HG03354 (cell line): ENCODE measurements around the gene SMCO3.
A peak's percentile ranks its signal among the peaks of the same experiment; 100 is the strongest.

Experiments used
- ATAC-seq: cut with Tn5 transposase; IDR thresholded peaks from one replicate; pipeline ENCODE4 v1.9.1; 2021; ENCODE audit warnings: mild to moderate bottlenecking; ENCODE audit not compliant: unreplicated experiment, poor library complexity, severe bottlenecking

The SMCO3 gene

DNA sequence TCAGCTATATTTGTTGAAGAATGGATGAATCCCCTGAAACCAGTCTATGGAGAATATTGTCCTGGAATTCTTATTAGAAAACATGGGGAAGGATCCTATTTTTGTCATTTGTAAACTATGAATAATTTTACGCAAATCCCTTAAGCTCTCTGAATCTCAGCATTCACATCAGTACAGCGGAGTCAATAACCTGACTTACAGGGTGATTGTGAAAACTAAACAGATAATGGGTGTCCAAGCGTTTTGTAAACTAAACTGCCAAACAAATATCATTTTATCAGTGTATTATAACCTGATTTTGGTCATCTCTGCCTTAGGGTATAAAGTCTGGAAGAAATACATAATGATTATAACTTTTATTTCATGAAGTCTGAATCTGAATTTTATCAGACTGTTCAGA, 19.4 kb upstream of the SMCO3 start:
- ATAC-seq = no peak

DNA sequence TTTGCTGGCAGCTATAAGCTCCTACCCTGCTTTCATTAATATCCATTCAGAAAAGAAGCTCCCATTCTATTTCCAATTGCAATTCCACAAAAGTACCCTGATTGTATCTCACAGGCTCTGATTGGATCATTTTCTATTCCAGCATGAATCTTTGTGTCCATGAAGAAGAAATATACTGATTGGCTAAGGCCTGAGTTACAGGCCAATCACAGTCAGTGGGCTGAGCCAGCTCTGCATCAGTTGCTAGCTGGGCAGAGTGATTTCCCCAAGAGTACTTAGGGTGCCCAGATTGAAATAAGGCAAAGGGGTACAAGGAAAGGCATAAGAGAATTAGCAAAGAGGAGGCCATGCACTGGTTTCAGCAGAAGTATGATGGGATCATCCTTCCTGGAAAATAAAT, 14.9 kb upstream of the SMCO3 start:
- peak; percentile 86 for ATAC-seq

DNA sequence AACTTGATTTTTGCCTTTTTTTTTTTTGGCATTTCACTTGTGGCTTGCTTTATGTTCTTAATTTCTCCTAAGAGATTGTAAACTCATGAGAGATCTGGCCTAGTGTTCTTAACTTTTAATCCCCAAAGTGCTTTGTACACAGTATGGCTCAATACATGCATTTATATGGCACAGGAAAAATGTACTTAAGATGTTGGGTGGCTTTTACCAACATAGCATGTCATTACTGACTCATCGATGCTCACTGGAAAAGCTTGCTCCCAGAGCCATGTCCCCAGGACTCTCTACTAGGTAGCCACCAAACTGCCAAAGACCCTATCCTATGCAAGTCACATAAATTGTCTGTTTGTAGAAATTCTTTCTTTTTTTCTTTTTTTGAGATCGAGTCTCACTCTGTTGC, 13.1 kb upstream of the SMCO3 start:
- no peak for ATAC-seq

DNA sequence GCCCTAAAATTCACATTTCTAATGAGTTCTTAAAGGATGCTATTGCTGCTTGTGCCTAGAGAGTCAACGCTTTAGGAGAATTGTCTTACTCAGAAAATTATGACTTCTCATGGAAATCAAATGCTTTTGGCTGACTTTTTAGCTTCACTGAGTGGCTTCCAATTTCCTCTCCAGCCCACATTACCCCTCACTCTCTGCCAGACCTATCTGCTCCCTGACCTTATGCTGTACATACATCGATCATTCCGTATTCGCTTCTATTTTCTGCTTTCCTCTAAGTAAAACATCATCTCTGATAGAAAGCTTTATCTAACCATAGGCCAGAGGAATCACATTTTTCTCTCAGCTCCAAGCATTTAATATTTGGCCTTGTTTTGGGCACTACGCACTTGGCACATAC, 12.5 kb upstream of the SMCO3 start:
- no peak for ATAC-seq

DNA sequence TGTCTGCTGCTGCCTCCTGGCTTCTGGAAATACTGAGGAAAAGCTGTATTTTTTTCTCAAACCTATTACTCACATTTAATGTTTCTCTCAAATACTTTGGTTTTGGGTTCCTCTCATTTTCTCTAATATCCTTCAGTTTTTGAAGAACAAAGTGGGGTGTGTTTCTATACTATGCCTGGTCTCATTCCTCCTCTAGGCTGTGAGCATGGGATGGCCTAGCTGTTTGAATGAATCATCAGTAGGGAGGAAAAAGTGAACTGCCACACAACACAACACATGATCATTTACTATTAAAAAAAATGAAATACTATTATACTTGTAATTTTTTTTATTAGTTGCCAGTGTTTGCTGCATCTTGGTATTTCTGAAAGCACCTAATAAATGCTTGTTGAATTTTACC, 11.3 kb upstream of the SMCO3 start:
- ATAC-seq = no peak

DNA sequence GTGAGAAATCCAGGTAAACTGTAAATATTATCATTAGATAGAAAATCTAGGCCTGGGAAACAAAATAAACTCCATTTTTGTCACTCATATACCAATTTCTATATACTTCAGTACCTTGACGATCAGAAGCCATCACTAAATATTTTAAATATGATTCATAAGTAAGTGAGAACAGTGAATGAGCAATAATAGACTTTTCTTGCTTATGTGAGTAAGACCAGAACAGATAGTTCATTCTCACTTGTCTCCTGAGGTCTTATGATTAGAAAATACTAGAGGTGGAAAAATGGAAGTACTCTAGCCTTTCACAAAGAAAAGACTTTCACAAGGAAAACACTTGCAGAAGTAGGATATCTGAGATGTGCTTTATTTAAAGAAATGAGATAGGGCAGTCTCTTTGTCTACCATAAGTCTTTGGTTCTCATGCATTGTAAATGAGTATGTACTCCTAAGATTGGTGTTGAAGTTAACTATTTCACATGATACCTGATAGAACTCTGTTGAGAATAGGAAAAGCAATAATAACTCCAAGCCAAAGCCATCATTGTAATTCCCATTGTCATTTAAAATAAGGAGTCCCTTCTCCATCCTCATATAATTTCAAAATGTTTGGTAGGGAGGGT, 10.1 kb upstream of the SMCO3 start:
- no peak for ATAC-seq

DNA sequence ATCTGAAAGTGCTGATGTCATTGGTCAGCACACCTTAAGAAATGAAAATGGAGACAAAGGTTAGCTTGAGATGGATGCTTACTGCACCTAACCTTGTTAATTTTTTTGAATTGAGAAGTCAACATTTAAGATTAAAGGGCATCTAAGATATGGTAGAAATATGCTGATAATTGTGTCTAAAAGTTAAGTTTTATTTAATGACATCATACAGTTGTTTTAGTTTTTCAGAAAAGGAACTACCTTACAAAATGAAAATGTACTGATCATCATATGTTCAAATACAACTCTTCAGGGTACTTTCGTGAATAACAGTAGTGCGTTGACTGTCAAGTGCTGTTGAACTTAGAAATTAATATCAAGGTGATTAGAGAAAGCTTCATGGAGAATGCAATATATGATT, 2.5 kb downstream of the SMCO3 start:
- ATAC-seq = no peak

DNA sequence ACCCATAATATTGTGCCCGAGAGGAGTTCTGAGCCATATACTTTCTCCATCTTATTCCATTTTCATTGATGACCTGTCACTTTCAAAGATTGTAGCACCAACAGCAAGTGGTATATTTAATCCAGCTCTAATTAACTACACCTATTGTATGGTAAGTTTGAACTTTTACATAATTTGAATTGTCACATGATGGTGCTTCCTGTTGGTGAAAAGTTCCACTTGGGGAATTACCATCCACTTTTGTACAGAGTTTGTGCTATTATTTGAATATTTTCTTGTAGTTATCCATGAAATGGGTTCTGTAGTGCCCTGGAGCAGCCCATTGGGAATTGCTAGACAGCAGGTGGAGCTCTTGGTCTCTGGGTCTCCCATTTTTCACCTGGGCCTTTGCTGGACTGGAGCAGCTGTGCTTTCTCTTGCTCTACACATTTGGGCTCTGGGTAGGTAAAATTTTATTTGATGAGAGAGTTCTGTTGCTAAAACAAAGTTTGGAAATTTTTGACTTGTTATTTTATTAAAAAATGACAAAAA, 3.0 kb downstream of the SMCO3 start:
- ATAC-seq = no peak

DNA sequence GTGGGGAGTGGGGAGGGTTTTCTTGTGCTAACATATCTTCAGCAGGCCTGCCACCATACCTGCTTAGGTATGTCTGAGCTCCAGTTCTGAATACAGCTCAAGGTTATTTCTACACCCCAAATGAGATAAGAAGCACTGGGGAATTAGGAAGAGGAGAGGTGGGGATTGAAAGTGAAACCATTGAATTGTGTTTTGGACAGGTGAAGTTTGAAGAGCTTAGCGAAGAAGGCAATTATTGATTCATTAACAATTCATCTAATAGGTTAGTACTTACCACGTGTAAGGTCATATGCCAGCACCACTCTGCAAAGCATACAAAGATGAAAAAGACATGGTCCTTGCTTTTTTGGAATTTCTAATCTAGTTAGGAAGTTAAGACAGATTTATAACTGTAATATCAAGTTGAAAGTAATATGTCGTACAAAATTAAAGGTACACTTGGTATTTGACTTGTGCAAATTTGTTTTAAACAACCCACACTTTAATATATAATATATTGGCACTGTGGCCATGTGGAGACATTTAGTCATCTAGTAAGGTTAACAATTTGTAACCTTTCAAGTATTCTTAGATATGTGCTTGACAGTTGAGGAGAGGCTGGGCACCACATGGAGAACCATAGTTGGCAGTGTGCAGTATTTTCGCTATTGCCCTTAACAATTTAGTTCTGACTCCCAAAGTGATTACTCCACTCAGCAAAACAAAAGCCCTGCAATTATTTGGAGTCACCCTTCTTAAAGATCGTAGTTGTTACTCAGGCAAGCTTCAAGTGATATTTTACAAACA, 3.6 kb downstream of the SMCO3 start:
- no peak for ATAC-seq

DNA sequence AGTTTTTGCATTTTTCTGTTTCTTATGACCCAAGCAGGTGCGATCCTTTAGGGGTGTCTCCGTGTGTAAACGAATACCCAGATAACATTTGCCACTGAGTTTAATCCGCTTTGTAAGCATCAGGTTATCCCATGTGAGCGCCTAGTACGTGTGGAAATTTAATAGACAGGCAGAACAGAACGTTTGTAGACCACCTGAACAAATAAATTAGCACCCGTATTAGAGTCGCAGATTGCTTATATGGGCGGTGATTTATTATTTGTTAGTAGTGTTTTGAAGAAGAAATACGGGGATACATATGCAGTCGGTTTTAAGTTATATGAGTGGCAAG, 10.2 kb downstream of the SMCO3 start:
- peak; percentile 13 for ATAC-seq

DNA sequence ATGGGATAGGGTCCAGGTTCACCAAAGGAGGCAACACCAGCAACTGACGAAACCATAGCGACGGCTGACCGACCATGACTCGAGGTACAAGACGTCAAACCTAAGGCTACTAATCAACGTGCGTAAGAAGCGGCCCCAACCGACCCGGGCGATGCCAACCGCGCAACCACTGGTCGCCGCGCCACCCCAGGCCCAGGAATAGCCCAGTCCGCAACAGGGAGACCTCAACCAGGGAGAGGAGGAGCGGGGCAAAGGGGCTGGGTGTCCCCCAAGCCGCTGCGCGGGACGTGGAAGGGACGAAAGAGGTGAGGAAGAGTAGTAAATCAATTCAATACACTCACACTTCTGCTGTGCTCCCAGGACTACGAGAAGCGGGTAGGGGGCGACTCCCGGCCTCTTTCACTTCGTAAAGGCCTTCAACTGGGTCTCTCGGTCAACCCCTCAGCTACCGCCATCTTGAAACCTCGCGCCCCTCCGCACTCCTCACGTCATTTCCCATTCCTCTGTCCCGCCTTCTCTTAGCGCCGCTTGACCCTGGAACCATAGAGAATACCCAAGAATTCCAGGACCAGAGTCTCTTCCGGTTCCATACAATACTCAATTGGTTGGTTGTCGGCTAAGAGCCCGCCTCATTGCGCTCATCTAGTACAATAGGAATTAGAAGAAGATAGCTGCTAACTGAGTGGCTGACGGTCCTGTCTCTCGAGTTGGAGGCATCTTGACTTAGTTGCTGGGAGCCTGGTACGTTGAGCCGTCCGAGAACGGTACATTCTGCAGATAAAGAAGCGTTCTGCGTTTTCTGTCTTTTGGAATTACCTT, 10.8 kb downstream of the SMCO3 start, which contains the start of the genes C12orf60 and WBP11:
Gene C12orf60, plus strand, starts transcription at position 660 of the 819 bp plus-strand sequence. CDS start 19,266 bp downstream, outside the sequence.
Gene WBP11, minus strand, starts transcription at position 468 of the 819 bp plus-strand sequence. CDS start 2,095 bp downstream, outside the sequence.
- peak; percentile 100 for ATAC-seq

DNA sequence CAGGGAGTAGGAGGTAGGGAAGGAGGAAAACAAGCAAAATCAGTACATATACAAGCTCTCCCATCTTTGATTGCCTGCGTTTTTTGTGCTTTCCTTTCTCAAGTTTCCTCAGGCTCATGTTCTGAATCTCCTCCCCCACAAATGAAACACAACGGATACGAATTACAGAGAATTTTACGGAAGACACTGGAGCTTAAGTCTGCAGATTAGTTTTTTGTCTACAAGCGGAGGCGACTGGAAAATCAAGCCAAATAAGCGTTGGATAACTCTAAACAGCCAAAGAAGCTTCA, 11.3 kb downstream of the SMCO3 start:
- ATAC-seq = no peak

DNA sequence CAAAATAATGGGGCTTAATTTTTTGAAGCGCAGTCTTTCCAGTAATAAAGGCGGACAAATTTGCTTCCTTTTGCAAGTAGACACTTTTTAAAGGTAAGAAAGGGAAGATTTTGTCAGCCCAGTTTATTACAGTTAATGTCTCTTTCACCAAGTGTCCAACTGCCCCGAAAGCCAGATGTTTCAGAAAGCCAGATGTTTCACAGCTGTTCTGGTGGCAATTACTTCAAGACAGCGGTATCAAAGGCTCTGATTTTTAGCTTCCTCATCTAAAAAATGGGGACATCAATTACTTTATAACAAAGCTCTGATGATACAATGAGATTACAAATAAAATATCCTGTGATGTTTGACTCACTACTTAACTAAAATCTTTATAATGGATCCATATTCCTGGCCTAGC, 11.7 kb downstream of the SMCO3 start:
- no peak for ATAC-seq

DNA sequence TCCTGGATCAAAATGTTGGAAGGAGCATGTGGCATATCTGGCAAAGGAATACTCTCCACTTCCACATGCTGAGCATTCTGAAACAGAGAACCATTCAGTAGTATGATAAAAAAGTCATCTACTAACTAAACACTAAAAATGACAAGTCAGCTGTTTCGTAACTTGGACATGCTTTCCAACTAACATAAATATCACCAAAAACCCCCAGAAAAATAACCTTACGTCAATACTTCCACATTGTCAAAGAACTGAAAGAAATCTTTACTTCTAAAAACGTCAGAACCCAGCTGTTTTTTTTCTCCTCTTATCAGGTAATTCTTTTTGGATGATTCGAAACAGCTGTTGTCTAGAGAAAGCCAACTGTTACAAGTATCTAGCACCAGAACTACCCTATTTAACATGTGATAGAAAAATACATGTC, 18.9 kb downstream of the SMCO3 start:
- no peak for ATAC-seq

DNA sequence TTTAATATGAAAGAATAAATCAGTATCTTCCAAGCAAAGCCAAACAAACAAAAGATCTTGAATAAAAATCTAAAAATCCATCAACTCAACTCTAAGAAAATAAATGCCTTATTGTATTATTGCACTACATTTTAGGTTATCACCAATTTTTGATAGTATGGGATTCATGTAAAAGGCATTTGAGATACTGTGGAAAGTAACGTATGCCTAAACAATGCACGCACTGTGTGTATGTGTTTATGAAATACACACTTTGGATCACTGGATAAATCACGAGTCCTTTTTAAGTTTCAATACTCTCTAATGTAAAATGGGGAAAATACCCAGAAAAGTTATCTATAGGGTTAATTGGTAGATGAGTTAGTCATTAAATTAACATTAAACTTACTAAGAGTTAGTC, 28.4 kb downstream of the SMCO3 start:
- ATAC-seq = no peak

DNA sequence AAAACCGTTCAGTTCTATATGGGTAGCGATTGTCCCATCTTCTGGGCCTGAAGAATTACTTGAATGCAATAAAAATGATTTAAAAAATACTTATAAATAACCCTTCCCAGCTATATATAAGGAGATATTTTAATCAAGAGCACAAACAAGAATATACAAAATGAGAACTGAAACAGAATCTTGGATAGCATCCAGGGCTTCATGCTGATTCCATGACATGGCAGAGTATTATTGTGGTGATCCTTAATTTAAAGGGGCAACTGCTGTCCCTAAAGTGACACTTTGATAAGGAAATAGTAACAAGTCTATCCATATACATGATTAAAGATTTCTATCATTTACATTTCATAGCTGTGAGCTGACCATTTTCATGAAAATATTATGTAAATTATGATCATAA, 29.5 kb downstream of the SMCO3 start:
- ATAC-seq = no peak

DNA sequence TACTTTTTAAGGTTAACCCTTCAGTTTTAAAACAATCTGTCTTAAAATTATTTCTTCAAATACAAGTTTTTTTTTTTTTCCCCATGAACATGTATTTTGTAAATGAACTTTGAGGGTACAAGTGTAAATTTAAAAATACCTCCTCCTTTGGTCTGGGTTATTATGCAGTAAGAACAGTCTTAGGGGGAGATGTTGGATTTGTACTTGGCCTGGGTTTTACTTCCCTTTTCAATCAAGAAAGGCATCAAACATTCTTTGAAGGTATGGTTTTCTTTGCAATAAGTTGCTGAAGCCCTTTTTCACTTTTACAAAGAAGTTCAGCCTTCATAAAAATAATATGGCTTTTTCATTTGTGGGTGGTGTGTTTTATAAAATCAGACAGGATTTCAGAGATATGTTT, 31.2 kb downstream of the SMCO3 start:
- ATAC-seq = no peak

DNA sequence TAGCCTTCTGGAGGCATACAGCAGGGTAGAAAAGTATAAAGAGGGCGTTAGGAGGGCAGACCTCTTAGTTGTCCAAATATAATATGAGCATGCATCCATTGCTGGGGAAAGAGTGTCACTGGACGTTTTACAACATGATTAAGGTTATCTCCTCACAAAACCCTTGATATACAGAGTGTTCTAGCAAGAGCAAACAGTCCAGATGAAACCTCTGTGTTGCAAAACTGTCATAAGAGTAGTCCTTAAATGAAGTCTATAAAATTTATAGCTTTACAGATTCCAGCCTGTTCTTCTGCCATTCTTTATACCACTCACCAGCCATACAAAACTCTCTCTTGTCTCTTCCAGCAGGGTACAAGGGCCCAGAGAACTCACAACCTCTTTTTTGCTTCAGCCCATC, 32.4 kb downstream of the SMCO3 start:
- ATAC-seq = no peak

DNA sequence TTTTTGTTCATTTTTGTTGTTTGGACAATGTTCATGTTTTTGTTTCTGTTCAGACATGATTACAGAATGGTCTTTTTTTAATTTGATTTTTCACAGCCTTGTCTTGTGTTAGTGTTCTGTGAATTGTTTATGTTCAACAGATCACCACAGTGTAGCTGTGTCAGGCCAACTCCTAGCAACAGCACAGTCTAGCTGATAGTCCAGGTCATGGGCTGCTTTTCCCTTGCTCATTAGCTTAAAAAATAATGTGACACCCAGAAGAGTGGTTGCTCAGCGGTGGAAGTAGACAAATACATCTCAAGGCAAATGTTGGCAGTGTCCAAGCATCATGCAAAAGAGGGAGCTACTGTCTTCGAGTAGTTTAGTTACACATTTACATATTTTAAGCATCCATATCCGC, 33.1 kb downstream of the SMCO3 start:
- ATAC-seq = no peak

DNA sequence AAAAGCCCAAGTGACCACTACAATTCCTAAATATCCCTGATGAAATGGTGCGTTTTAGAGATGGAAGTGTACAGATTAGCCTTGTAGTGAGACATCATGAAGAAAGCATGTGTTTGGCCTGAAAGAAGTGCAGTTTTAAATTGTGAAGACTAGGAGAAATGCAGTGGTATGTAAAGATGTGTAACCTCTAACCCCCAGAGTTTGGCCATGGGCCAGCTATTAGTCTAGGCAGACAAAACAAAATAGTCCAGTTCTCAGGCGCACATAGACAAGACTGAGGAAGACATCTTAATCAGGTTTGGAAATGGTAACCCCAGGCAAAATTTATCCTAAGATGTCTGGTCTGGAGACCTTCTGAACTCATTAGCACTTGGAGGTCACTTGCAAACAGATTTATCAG, 34.1 kb downstream of the SMCO3 start:
- ATAC-seq = no peak

DNA sequence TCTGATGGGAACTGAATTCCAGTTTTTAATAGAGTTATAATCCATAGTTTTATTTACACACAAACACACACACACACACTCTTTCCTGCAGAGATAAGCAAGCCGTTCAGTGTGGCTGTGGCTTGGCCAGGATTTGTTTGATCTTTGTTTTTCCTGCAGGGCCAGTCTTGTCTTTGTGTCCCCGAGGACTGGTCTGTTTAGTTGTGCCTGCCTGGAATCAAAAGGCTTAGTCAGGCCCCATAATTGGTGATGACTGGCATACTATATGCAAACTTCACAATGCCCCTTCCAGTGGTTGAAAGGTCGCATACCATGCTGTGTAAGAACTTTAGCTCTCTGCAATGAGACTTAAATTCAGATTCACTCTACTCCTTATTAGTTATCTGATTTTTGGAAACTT, 36.7 kb downstream of the SMCO3 start:
- ATAC-seq = no peak
